Measurements from ENCODE around the gene CCNC.

DNA sequence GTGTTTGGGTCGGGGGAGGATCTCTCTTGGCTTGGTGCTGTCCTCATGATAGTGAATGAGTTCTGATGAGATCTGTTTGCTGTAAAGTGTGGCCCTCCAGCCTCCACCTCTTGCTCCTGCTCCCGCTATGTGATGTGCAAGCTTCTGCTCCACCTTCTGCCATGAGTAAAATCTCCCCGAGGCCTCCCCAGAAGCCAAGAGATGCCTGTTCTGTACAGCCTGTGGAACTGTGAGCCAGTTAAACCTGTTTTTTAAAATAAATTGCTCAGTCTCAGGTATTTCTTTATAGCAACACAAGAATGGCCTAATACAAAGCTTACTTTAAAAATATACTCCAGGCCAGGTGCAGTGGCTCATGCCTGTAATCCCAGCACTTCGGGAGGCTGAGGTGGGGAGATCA lies 11.3 kb upstream of the CCNC start:
- TF ChIP-seq CTCF (conservative IDR thresholded peaks at IDR 0.05; ENCODE audit: low read depth in 2 of 2), result no peak
- TF ChIP-seq, protein P1, sequence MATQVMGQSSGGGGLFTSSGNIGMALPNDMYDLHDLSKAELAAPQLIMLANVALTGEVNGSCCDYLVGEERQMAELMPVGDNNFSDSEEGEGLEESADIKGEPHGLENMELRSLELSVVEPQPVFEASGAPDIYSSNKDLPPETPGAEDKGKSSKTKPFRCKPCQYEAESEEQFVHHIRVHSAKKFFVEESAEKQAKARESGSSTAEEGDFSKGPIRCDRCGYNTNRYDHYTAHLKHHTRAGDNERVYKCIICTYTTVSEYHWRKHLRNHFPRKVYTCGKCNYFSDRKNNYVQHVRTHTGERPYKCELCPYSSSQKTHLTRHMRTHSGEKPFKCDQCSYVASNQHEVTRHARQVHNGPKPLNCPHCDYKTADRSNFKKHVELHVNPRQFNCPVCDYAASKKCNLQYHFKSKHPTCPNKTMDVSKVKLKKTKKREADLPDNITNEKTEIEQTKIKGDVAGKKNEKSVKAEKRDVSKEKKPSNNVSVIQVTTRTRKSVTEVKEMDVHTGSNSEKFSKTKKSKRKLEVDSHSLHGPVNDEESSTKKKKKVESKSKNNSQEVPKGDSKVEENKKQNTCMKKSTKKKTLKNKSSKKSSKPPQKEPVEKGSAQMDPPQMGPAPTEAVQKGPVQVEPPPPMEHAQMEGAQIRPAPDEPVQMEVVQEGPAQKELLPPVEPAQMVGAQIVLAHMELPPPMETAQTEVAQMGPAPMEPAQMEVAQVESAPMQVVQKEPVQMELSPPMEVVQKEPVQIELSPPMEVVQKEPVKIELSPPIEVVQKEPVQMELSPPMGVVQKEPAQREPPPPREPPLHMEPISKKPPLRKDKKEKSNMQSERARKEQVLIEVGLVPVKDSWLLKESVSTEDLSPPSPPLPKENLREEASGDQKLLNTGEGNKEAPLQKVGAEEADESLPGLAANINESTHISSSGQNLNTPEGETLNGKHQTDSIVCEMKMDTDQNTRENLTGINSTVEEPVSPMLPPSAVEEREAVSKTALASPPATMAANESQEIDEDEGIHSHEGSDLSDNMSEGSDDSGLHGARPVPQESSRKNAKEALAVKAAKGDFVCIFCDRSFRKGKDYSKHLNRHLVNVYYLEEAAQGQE (IDR thresholded peaks at IDR 0.05; ENCODE audit: unreplicated experiment), result no peak
- TF ChIP-seq POLR2AphosphoS5 (IDR thresholded peaks at IDR 0.05; ENCODE audit: low read depth), result no peak
- TF ChIP-seq EZH2 (IDR thresholded peaks at IDR 0.05; ENCODE audit: low read depth, unreplicated experiment), result no peak
- TF ChIP-seq ZNF114 (CRISPR knock-in tag; IDR thresholded peaks at IDR 0.05), result no peak
- TF ChIP-seq JUNB (IDR thresholded peaks at IDR 0.05; ENCODE audit: unreplicated experiment), result no peak
- TF ChIP-seq CREB1 (CRISPR knock-in tag; IDR thresholded peaks at IDR 0.05; ENCODE audit: low read depth), result no peak
- TF ChIP-seq EZH2phosphoT487 (IDR thresholded peaks at IDR 0.05; ENCODE audit: unreplicated experiment), result no peak
- TF ChIP-seq NANOG (IDR thresholded peaks at IDR 0.05; ENCODE audit: borderline replicate concordance), result no peak
- TF ChIP-seq, protein P2, sequence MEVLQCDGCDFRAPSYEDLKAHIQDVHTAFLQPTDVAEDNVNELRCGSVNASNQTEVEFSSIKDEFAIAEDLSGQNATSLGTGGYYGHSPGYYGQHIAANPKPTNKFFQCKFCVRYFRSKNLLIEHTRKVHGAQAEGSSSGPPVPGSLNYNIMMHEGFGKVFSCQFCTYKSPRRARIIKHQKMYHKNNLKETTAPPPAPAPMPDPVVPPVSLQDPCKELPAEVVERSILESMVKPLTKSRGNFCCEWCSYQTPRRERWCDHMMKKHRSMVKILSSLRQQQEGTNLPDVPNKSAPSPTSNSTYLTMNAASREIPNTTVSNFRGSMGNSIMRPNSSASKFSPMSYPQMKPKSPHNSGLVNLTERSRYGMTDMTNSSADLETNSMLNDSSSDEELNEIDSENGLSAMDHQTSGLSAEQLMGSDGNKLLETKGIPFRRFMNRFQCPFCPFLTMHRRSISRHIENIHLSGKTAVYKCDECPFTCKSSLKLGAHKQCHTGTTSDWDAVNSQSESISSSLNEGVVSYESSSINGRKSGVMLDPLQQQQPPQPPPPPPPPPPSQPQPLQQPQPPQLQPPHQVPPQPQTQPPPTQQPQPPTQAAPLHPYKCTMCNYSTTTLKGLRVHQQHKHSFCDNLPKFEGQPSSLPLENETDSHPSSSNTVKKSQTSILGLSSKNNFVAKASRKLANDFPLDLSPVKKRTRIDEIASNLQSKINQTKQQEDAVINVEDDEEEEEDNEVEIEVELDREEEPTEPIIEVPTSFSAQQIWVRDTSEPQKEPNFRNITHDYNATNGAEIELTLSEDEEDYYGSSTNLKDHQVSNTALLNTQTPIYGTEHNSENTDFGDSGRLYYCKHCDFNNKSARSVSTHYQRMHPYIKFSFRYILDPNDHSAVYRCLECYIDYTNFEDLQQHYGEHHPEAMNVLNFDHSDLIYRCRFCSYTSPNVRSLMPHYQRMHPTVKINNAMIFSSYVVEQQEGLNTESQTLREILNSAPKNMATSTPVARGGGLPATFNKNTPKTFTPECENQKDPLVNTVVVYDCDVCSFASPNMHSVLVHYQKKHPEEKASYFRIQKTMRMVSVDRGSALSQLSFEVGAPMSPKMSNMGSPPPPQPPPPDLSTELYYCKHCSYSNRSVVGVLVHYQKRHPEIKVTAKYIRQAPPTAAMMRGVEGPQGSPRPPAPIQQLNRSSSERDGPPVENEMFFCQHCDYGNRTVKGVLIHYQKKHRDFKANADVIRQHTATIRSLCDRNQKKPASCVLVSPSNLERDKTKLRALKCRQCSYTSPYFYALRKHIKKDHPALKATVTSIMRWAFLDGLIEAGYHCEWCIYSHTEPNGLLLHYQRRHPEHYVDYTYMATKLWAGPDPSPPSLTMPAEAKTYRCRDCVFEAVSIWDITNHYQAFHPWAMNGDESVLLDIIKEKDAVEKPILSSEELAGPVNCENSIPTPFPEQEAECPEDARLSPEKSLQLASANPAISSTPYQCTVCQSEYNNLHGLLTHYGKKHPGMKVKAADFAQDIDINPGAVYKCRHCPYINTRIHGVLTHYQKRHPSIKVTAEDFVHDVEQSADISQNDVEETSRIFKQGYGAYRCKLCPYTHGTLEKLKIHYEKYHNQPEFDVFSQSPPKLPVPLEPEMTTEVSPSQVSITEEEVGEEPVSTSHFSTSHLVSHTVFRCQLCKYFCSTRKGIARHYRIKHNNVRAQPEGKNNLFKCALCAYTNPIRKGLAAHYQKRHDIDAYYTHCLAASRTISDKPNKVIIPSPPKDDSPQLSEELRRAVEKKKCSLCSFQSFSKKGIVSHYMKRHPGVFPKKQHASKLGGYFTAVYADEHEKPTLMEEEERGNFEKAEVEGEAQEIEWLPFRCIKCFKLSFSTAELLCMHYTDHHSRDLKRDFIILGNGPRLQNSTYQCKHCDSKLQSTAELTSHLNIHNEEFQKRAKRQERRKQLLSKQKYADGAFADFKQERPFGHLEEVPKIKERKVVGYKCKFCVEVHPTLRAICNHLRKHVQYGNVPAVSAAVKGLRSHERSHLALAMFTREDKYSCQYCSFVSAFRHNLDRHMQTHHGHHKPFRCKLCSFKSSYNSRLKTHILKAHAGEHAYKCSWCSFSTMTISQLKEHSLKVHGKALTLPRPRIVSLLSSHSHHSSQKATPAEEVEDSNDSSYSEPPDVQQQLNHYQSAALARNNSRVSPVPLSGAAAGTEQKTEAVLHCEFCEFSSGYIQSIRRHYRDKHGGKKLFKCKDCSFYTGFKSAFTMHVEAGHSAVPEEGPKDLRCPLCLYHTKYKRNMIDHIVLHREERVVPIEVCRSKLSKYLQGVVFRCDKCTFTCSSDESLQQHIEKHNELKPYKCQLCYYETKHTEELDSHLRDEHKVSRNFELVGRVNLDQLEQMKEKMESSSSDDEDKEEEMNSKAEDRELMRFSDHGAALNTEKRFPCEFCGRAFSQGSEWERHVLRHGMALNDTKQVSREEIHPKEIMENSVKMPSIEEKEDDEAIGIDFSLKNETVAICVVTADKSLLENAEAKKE (CRISPR knock-in tag; IDR thresholded peaks at IDR 0.05), result no peak
- no peak for TF ChIP-seq STAT1 (IDR thresholded peaks at IDR 0.05; ENCODE audit: unreplicated experiment)
- TF ChIP-seq, protein P3, sequence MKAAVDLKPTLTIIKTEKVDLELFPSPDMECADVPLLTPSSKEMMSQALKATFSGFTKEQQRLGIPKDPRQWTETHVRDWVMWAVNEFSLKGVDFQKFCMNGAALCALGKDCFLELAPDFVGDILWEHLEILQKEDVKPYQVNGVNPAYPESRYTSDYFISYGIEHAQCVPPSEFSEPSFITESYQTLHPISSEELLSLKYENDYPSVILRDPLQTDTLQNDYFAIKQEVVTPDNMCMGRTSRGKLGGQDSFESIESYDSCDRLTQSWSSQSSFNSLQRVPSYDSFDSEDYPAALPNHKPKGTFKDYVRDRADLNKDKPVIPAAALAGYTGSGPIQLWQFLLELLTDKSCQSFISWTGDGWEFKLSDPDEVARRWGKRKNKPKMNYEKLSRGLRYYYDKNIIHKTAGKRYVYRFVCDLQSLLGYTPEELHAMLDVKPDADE (IDR thresholded peaks at IDR 0.05), result no peak

Data from GM23338 (cell line).